Colonic mucosa (tissue), 4 donors: ENCODE data around the gene COPB2. TPM values are rescaled to one million over a fixed set of nuclear protein-coding genes. Genes with fewer than 3 reads are reported as not detected.

Experiments
- DNase-seq: peaks from one replicate; pipeline ENCODE4 v3.0.0-alpha.2; 2020
- H3K27ac ChIP-seq: fragments of 200-600 bp; one replicate; pipeline ENCODE4 v1.8.0; 2021
- H3K27me3 ChIP-seq: fragments of 200-600 bp; one replicate; pipeline ENCODE4 v1.8.0; 2021
- H3K36me3 ChIP-seq: fragments of 200-600 bp; one replicate; pipeline ENCODE4 v1.8.0; 2021
- H3K4me1 ChIP-seq: fragments of 200-600 bp; one replicate; pipeline ENCODE4 v1.8.0; 2021; ENCODE audit warnings: mild to moderate bottlenecking
- H3K4me3 ChIP-seq: fragments of 200-600 bp; one replicate; pipeline ENCODE4 v1.8.0; 2021
- H3K9ac ChIP-seq, 2 donors: one replicate each; pipeline ENCODE4 v1.7.0; 2013; ENCODE audit warnings: control low read depth in 2 of 2, low read depth in 2 of 2, low read length in 2 of 2
- H3K9me3 ChIP-seq: fragments of 200-600 bp; one replicate; pipeline ENCODE4 v1.8.0; 2021
- intact Hi-C: fragments of 100-400 bp; cut with DNase I; formaldehyde crosslinking; loops from one replicate; pipeline ENCODE4 v1.14.1; 2022
- total RNA-seq, 2 donors: library from RNA; stranded (reverse); fragmentation: NEBNext Ultra II Directional in 1 of 2; extraction: Animal tissue kit (Norgen Biotek cat#: 25700) in 1 of 2; gene quantifications; one replicate each; pipeline ENCODE4 v1.2.1, GENCODE V29; 2021
- TF ChIP-seq, protein P1 (sequence below): fragments of 200-600 bp; IDR thresholded peaks from one replicate; pipeline ENCODE4 v1.8.0; 2022; ENCODE audit warnings: antibody characterized with exemption, mild to moderate bottlenecking
- donor health status: healthy.
- donor health status: DM: no; HTN: no; CAD: no.
- donor health status: DM: no; HTN: no; CAD: no.

The COPB2 gene
- total RNA-seq, 2 donors from 2014 or later, result 153 to 162 TPM

- intact Hi-C loops, result loop anchor here (2.0 to 5.0 kb wide), 2 partner anchors 135 to 1435 kb away; no protein-coding TSS in a partner anchor
These were observed 38.0 kb upstream of the COPB2 start for GRCh38 chr3:139427283-139428060.

DNA sequence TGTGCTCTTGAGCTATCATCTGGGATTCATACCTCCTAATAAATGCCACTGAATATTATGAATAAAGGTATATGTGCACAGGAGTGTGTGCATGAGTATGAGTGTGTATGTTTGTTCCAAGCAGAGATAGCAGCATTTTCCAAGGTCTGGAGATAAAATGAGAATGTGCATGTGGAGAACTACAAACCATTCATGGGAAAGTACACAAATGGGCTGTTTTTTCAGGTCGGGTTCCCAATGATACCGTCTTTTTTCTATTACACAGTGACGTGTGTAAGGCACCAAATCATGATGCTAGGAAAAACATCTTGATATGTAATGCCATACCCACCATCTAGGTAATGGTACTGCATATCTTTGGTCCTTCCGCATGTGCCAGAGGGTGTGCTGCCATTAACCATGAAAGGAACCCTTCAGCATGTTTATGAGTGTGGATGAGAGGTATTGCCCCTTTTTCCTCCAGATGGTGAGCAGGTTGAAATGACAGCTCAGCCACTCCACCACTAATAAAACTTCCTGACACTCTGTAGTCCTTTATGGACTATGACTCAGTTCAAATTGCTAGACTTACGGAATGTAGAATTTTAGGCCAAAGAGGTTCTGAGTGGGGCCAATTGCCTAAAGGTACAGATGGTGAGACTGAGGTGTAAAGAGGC lies 36.4 kb upstream of the COPB2 start:
- TF ChIP-seq, protein P1, sequence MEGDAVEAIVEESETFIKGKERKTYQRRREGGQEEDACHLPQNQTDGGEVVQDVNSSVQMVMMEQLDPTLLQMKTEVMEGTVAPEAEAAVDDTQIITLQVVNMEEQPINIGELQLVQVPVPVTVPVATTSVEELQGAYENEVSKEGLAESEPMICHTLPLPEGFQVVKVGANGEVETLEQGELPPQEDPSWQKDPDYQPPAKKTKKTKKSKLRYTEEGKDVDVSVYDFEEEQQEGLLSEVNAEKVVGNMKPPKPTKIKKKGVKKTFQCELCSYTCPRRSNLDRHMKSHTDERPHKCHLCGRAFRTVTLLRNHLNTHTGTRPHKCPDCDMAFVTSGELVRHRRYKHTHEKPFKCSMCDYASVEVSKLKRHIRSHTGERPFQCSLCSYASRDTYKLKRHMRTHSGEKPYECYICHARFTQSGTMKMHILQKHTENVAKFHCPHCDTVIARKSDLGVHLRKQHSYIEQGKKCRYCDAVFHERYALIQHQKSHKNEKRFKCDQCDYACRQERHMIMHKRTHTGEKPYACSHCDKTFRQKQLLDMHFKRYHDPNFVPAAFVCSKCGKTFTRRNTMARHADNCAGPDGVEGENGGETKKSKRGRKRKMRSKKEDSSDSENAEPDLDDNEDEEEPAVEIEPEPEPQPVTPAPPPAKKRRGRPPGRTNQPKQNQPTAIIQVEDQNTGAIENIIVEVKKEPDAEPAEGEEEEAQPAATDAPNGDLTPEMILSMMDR, result no peak
- Histone ChIP-seq H3K27ac (no peak overlapping the region), H3K36me3 (no peaks in the 10 kb centered on the region), H3K4me1 (no peaks in the 10 kb centered on the region), H3K9me3 (no peaks in the 10 kb centered on the region), H3K9ac (no peak overlapping the region), H3K27me3 (no peaks in the 10 kb centered on the region), H3K4me3 (no peak overlapping the region)
- intact Hi-C loops, result loop anchor here (2.0 to 5.0 kb wide), 2 partner anchors 137 to 1436 kb away; no protein-coding TSS in a partner anchor
- DNase-seq, result no peak

More at GRCh38 chr3:139427283-139428060, 38.0 kb upstream of the COPB2 start:
- Histone ChIP-seq H3K27me3 (no peaks in the 10 kb centered on the region), H3K27ac (no peak overlapping the region), H3K9ac (no peak overlapping the region), H3K4me1 (no peaks in the 10 kb centered on the region), H3K4me3 (no peak overlapping the region), H3K9me3 (no peaks in the 10 kb centered on the region), H3K36me3 (no peaks in the 10 kb centered on the region)
- DNase-seq, result no peak
- TF ChIP-seq, protein P1, result peak; percentile 69

DNA sequence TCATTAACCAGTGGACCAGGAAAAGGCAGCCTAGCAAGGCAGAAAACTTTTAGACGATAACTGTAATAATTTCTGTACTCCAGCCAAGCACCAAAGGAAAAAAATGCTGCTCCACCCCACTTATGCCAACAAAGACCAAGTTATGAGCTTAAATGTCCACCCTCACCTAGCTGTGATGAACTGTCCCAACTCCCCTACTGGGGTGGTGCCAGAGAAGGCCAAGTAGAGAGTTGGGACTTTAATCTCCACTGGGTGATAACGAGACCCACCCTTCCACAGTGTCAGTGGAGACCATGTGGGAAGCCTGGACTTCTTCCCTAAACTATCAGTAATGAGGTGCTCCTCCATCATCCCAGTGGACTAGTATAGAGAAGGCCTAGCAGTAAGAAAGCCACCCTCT lies 33.8 kb upstream of the COPB2 start:
- TF ChIP-seq, protein P1, result no peak
- peak; percentile 37 for DNase-seq
- H3K36me3 ChIP-seq, result no peaks in the 10 kb centered on the region

DNA sequence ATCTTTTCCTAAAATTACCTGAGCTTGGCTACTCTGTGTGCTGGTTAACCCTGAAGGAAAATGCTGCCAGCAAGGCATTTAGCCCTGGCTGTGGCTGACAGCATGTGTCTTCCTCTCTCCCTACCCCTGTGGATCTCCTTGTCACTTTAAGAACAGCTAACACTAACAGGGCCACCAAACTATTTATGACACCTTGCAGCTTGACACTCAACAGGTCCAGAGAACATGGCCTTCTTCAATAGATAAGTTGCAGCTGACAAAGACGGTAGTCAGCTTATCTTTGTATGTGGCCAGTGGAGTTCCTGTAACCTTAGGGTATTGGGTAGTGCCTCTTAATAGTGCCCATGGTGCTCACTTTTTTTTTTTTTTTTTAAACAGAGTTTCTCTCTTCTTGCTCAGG lies 32.0 kb upstream of the COPB2 start:
- Histone ChIP-seq H3K27ac (no peak overlapping the region), H3K9ac (no peak overlapping the region), H3K4me1 (no peaks in the 10 kb centered on the region), H3K36me3 (no peaks in the 10 kb centered on the region), H3K27me3 (no peaks in the 10 kb centered on the region), H3K9me3 (no peaks in the 10 kb centered on the region), H3K4me3 (no peak overlapping the region)
- intact Hi-C loops, result no loop called here
- DNase-seq, result no peak
- TF ChIP-seq, protein P1, result no peak

More for the DNA sequence above, 33.8 kb upstream of the COPB2 start:
- intact Hi-C loops, result no loop called here
- Histone ChIP-seq H3K4me3 (no peak overlapping the region), H3K4me1 (no peaks in the 10 kb centered on the region), H3K27ac (no peak overlapping the region), H3K9me3 (no peaks in the 10 kb centered on the region), H3K9ac (no peak overlapping the region), H3K27me3 (no peaks in the 10 kb centered on the region)

DNA sequence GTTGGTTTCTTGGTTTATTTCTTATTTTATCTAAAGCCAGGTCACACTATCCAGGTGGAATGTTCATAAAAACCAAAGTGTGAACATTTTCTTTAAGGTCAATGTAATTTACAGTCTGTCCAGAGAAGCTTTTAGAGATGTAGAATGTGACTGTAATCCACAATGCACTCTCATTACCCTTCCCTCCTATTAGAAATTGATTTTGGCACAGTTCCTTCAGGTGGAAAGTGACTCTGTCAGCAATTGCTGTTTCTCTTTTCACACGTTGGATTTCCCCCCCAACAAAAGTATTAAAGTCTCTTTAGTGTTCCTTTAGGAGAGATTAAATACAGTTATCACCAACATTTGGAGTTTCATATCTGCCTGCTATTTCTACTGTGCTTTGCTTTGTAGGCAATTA lies 31.6 kb upstream of the COPB2 start:
- no peak for DNase-seq
- intact Hi-C loops, result no loop called here
- Histone ChIP-seq H3K27ac (no peak overlapping the region), H3K4me1 (no peaks in the 10 kb centered on the region), H3K9ac (no peak overlapping the region), H3K9me3 (no peaks in the 10 kb centered on the region), H3K27me3 (no peaks in the 10 kb centered on the region), H3K4me3 (no peak overlapping the region), H3K36me3 (no peaks in the 10 kb centered on the region)
- TF ChIP-seq, protein P1, result no peak
